Liver (tissue), 9 donors: Measurements from ENCODE around the gene BABAM1. TPM values are rescaled to one million over a fixed set of nuclear protein-coding genes. Genes with fewer than 3 reads are reported as not detected.

Experiments used
- DNase-seq: peaks from one replicate; pipeline ENCODE4 v3.0.0-alpha.2; 2017; ENCODE audit warnings: low spot score
- H3K27ac ChIP-seq, 2 donors: one replicate each; pipeline ENCODE4 v1.7.0; 2013; ENCODE audit warnings: inconsistent platforms in 2 of 2, low read length in 2 of 2, control low read depth in 1 of 2, low read depth in 1 of 2, mild to moderate bottlenecking in 1 of 2
- H3K27me3 ChIP-seq, 4 donors: one replicate each; pipeline versions ENCODE4 v1.6.1 to v1.7.0; 2013; ENCODE audit warnings: low read length in 3 of 4, inconsistent platforms in 1 of 4, mild to moderate bottlenecking in 1 of 4, moderate library complexity in 1 of 4; ENCODE audit not compliant: control insufficient read depth in 4 of 4, insufficient read depth in 4 of 4
- H3K36me3 ChIP-seq, 4 donors: one replicate each; pipeline versions ENCODE4 v1.6.1 to v1.7.0; 2013; ENCODE audit warnings: low read length in 3 of 4, mild to moderate bottlenecking in 3 of 4, low read depth in 1 of 4, moderate library complexity in 1 of 4; ENCODE audit not compliant: control insufficient read depth in 4 of 4, insufficient read depth in 3 of 4
- H3K4me1 ChIP-seq, 4 donors: one replicate each; pipeline versions ENCODE4 v1.6.1 to v1.7.0; 2013; ENCODE audit warnings: low read length in 3 of 4, mild to moderate bottlenecking in 3 of 4, moderate library complexity in 1 of 4; ENCODE audit not compliant: control insufficient read depth in 4 of 4, insufficient read depth in 4 of 4
- H3K4me3 ChIP-seq, 3 donors: one replicate each; pipeline versions ENCODE4 v1.6.1 to v1.7.0; 2013; ENCODE audit warnings: low read length in 3 of 3, control low read depth in 1 of 3, low read depth in 1 of 3, mild to moderate bottlenecking in 1 of 3
- H3K9ac ChIP-seq, 2 donors: one replicate each; pipeline ENCODE4 v1.7.0; 2013; ENCODE audit warnings: low read length in 2 of 2, mild to moderate bottlenecking in 2 of 2, moderate library complexity in 2 of 2, control low read depth in 1 of 2, low read depth in 1 of 2
- H3K9me3 ChIP-seq, 4 donors: one replicate each; pipeline versions ENCODE4 v1.6.1 to v1.7.0; 2013; ENCODE audit warnings: low read length in 3 of 4; ENCODE audit not compliant: control insufficient read depth in 4 of 4
- ATF3 ChIP-seq: IDR thresholded peaks from 2 replicates; pipeline ENCODE4 v1.6.1; 2016; ENCODE audit warnings: antibody characterized with exemption
- CTCF ChIP-seq: fragments of 150-350 bp; IDR thresholded peaks from 2 replicates; pipeline ENCODE4 v1.5.1; 2017; ENCODE audit warnings: improper control_type of control experiment, low read depth, low read length; ENCODE audit not compliant: missing input control
- EGR1 ChIP-seq, 2 donors: IDR thresholded peaks; 2 replicates each; pipeline ENCODE4 v1.6.1; 2016 to 2018; ENCODE audit warnings: antibody characterized with exemption in 2 of 2, low read depth in 2 of 2
- FOXA1 ChIP-seq: IDR thresholded peaks from 2 replicates; pipeline ENCODE4 v1.6.1; 2016; ENCODE audit warnings: antibody characterized with exemption
- FOXA2 ChIP-seq: IDR thresholded peaks from 2 replicates; pipeline ENCODE4 v1.6.1; 2016; ENCODE audit warnings: antibody characterized with exemption
- GABPA ChIP-seq, 2 donors: IDR thresholded peaks in 1 of 2; conservative IDR thresholded peaks in 1 of 2; 2 replicates each; pipeline ENCODE4 v1.6.1; 2016; ENCODE audit warnings: antibody characterized with exemption in 2 of 2, mild to moderate bottlenecking in 1 of 2, moderate library complexity in 1 of 2
- HNF4A ChIP-seq, 2 donors: conservative IDR thresholded peaks; 2 replicates each; pipeline ENCODE4 v1.6.1; 2016; ENCODE audit warnings: antibody characterized with exemption in 2 of 2, mild to moderate bottlenecking in 2 of 2
- HNF4G ChIP-seq: IDR thresholded peaks from 2 replicates; pipeline ENCODE4 v1.6.1; 2016; ENCODE audit warnings: antibody characterized with exemption
- JUND ChIP-seq, 2 donors: IDR thresholded peaks; 2 replicates each; pipeline ENCODE4 v1.6.1; 2016; ENCODE audit warnings: antibody characterized with exemption in 2 of 2
- MAX ChIP-seq: IDR thresholded peaks from 2 replicates; pipeline ENCODE4 v1.6.1; 2016; ENCODE audit warnings: antibody characterized with exemption
- NR2F2 ChIP-seq: IDR thresholded peaks from 2 replicates; pipeline ENCODE4 v1.6.1; 2016; ENCODE audit warnings: antibody characterized with exemption
- RAD21 ChIP-seq, 2 donors: IDR thresholded peaks; 2 replicates each; pipeline ENCODE4 v1.6.1; 2016; ENCODE audit warnings: antibody characterized with exemption in 2 of 2, mild to moderate bottlenecking in 2 of 2
- REST ChIP-seq: IDR thresholded peaks from 2 replicates; pipeline ENCODE4 v1.6.1; 2016; ENCODE audit warnings: antibody characterized with exemption, mild to moderate bottlenecking
- RXRA ChIP-seq, 2 donors: IDR thresholded peaks; 2 replicates each; pipeline ENCODE4 v1.6.1; 2017 to 2018; ENCODE audit warnings: antibody characterized with exemption in 2 of 2, mild to moderate bottlenecking in 1 of 2
- SP1 ChIP-seq: IDR thresholded peaks from 2 replicates; pipeline ENCODE4 v1.6.1; 2018; ENCODE audit warnings: antibody characterized with exemption, mild to moderate bottlenecking
- TAF1 ChIP-seq: conservative IDR thresholded peaks from 2 replicates; pipeline ENCODE4 v1.6.1; 2016; ENCODE audit warnings: antibody characterized with exemption, mild to moderate bottlenecking
- YY1 ChIP-seq: IDR thresholded peaks from 2 replicates; pipeline ENCODE4 v1.6.1; 2016; ENCODE audit warnings: antibody characterized with exemption, mild to moderate bottlenecking
- ZBTB33 ChIP-seq: IDR thresholded peaks from 2 replicates; pipeline ENCODE4 v1.6.1; 2016; ENCODE audit warnings: antibody characterized with exemption
- WGBS: extraction: QIAGEN DNeasy Blood & Tissue Kit; methylation state at CpG from one replicate; pipeline ENCODE4 v1.1.7; 2013; 5-methylcytosine and 5-hydroxymethylcytosine counted together
- polyA plus RNA-seq, 2 donors: library from polyadenylated mRNA; stranded (reverse) in 1 of 2; unstranded in 1 of 2; fragments of 200-250 nt in 1 of 2; fragments of >200 nt in 1 of 2; fragmentation: Nextera tagmentation in 1 of 2; extraction: Ambion mirVana in 1 of 2; gene quantifications; one replicate each; pipeline versions ENCODE4 v1.2.1 to v1.2.3, GENCODE V29; 2013 to 2015
- total RNA-seq, 2 donors: library from RNA; depleted of rRNA; stranded (reverse); fragments of >200 nt; gene quantifications; one replicate each; pipeline ENCODE4 v1.2.3, GENCODE V29; 2014
- donor health status: healthy.
- donor health status: healthy.
- donor health status: healthy.
- donor health status: healthy.
- donor health status: healthy.

Gene BABAM1
- total and polyA plus RNA-seq, 4 donors, result 29.3 to 47.0 (median 33.5) TPM

- Histone ChIP-seq H3K27ac (no peak overlapping the region), H3K4me3 (no peak overlapping the region), H3K36me3 (peaks cover 0 to 13% (median 5%) of the 10 kb centered on the region in 4 donors), H3K9me3 (no peaks in the 10 kb centered on the region), H3K4me1 (peaks cover 0 to 15% (median 12%) of the 10 kb centered on the region in 4 donors), H3K9ac (no peak overlapping the region), H3K27me3 (no peaks in the 10 kb centered on the region)
- DNase-seq, result no peak
- TF ChIP-seq GABPA (IDR thresholded peaks at IDR 0.05 in 1 of 2, conservative IDR thresholded peaks at IDR 0.05 in 1 of 2), result no peak
- TF ChIP-seq TAF1, result no peak
- no peak for TF ChIP-seq ZBTB33
- no peak for TF ChIP-seq MAX
- no peak for TF ChIP-seq ATF3
- no peak for TF ChIP-seq HNF4G
- TF ChIP-seq SP1, result no peak
- 98% methylated on average over 8 of the region's 8 CpGs for WGBS
Observed at GRCh38 chr19:17219286-17219685, 48.0 kb upstream of the BABAM1 start.

GRCh38 chr19:17220207-17220758, 47.0 kb upstream of the BABAM1 start:
- no peak for TF ChIP-seq REST
- TF ChIP-seq HNF4G, result no peak
- no peak for TF ChIP-seq ZBTB33
- no peak for TF ChIP-seq NR2F2
- TF ChIP-seq GABPA (IDR thresholded peaks at IDR 0.05 in 1 of 2, conservative IDR thresholded peaks at IDR 0.05 in 1 of 2), result no peak
- TF ChIP-seq RAD21 (IDR thresholded peaks at IDR 0.05), result no peak
- no peak for TF ChIP-seq YY1
- no peak for TF ChIP-seq FOXA2
- no peak for TF ChIP-seq ATF3
- no peak for TF ChIP-seq EGR1 (IDR thresholded peaks at IDR 0.05; ENCODE audit: low read depth in 2 of 2)
- TF ChIP-seq RXRA (IDR thresholded peaks at IDR 0.05), result no peak
- no peak for TF ChIP-seq TAF1
- TF ChIP-seq HNF4A (conservative IDR thresholded peaks at IDR 0.05), result no peak
- TF ChIP-seq MAX, result no peak
- no peak for TF ChIP-seq JUND (IDR thresholded peaks at IDR 0.05)
- no peak for TF ChIP-seq SP1
- no peak for TF ChIP-seq CTCF
- TF ChIP-seq FOXA1, result no peak

More at GRCh38 chr19:17220207-17220758, 47.0 kb upstream of the BABAM1 start:
- Histone ChIP-seq H3K36me3 (peaks cover 0 to 13% (median 5%) of the 10 kb centered on the region in 4 donors), H3K4me3 (no peak overlapping the region), H3K27me3 (no peaks in the 10 kb centered on the region), H3K4me1 (peaks cover 0 to 8% (median 6%) of the 10 kb centered on the region in 4 donors), H3K27ac (no peak overlapping the region), H3K9ac (no peak overlapping the region), H3K9me3 (no peaks in the 10 kb centered on the region)
- no peak for DNase-seq
- WGBS, result 51% methylated on average over 14 of the region's 14 CpGs
